GM18517 (cell line): ENCODE measurements around the gene MYH9.
A peak's percentile ranks its signal among the peaks of the same experiment; 100 is the strongest.
"Not testable (repeated sequence)": the region's sequence is repeated elsewhere in the genome, so short reads cannot be mapped to it uniquely, and the experiment has no call there.

ENCODE experiments used
- ATAC-seq: cut with Tn5 transposase; IDR thresholded peaks from one replicate; pipeline ENCODE4 v1.9.1; 2021; ENCODE audit warnings: mild to moderate bottlenecking, moderate library complexity; ENCODE audit not compliant: unreplicated experiment

MYH9 gene

DNA sequence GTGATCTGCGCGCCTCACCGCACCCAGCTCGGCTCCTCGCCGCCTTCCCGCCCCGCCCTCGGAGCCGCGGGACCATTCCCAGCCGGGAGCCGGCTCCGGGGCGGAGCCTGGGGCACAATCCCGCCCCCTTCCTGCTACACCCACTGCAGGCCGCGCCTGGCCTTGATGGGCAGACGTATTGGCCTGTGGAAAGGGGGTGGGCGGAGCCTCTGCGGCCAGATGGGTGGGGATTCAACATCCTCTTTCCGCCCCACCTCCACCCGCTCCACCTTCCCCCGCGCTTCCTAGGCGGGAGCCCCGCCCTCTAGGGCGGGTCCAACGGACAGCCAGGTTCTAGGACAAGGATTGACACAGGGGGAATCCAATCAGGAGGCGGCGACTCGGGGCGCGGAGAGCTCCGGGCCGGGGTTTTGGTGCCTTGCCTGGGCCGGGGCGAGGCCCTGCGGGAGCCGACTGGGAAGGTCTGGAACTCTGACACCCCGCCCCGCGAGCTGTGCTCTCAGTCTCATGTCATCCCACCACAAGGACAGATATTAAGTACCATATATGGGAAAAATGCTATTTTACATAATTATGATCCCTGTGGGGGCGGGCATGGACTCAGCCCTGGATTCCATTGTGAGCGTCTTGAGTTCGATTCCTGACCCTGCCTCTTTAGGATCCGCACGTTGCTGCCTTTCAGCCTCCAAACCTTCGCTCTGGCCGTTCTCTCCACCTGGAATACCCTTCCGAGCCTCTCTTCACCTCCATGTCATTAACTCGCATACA is at the start of gene MYH9:
Gene MYH9, minus strand, starts transcription at position 9 of the 768 bp plus-strand sequence. CDS start 38,731 bp downstream, outside the sequence.
- peak; percentile 63 for ATAC-seq

DNA sequence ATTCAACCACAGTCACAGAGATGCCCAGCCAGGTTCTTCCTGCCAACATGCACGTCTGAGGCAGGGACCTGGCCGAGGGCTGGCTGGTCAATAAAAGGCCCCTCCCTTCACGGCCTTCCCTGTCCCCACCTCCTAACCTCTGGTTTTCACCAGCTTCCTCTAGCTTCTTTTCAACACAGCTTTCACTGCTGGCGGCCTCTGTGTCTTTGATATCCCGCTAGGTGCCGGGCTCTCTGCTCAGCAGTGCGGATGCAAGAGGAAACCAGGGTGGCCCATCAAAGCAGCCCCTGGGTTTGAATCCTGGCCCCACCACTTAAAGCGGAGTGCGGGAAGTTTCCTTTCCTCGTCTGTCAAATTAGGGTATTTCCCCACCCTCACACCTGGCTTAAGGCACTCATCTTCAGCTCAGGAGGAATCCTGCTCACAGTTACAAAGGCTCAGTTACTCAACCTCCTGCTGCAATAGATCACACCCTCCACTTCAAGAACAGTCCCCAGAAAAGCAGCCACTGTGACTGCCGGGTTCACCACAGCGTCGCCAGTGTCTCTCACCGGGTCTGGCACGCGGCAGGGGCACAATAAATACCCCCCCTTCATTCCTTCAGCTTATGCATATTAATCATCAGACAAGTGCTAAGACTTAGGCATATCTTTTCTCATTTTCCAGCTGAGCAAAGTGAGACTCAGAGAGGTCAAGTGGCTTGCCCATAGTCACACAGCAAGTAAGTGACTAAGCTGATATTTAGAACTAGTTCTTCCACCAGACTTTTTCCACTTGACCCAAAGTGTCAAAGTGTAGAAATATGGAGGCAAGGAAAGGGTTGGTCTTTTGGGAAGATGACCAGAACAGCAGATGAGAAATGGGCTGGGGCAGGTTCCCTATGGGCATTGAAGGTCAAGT is 48.0 kb upstream of the MYH9 start:
- peak; percentile 55 for ATAC-seq

DNA sequence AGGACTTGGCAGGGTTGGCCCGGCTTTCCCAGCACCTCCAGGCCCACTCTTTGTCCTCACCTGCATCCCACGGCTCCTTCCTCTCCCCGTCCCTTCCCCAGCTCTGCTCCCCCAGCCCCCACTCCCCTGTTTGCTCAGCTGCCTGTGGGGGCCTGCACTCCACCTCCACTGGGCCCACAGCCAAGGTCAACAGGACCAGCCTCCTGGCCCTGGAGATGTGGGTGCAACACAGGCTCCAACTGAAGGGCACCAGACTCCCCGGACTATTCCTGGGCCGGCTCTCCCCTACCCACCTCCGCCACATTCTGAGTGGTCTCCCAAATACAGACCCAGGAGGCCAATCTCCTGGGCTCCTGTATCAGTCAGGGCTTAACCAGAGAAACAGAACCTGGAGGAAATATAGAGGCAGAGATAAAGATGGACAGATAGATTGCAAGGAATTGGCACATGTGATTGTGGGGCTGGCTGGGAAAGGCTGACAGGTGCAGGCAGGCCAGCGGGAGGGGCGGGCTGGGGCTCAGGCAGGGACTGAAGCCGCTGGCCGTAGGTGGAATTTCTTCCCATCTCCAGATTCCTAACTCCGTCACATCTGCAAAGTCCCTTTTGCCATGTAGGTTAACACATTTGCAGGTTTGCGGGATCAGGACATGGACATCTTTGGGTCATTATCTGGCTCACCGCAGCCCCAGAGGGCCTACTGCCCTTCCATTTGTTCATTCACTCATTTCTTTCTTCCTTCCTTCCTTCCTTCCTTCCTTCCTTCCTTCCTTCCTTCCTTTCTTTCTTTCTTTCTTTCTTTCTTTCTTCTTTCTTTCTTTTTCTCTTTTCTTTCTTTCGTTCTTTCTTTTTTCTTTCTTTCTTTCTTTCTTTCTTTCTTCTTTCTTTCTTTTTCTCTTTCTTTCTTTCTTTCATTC is 45.8 kb upstream of the MYH9 start:
- ATAC-seq: no peak

DNA sequence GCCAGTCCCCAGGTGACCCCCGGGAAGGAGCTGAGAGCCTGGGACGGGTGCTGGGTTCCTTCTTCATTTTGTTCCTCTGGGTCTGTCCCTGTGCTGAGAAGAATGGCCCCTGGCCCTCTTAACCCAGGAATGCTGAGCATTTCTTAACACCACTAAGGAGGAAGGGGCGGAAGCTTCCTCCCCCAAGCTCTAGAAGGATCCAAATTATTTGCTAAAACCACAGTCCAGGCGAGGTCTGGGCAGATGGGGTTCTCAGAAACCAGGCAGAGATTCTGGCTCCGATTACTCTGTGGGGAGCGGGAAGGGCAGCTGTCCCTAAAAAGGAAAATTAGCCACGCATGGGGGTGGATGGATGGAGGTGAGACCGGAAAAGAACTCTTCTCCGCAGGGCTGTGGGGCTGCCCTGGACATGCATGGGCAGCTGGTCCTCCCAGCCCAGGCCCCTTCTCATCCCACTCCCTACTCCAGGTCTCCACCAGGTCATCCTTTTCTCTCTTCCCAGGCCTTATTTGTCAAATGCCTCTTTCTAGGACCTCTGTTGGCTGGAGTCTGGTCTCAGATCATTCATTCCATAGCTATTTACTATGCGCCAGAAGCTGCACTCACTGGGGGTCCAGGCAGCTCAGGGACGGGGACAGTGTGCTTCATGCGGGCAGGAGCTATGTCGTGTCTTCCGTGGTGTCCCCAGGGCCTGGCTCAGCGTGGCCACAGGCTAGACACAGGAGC is 45.0 kb upstream of the MYH9 start:
- no peak for ATAC-seq

DNA sequence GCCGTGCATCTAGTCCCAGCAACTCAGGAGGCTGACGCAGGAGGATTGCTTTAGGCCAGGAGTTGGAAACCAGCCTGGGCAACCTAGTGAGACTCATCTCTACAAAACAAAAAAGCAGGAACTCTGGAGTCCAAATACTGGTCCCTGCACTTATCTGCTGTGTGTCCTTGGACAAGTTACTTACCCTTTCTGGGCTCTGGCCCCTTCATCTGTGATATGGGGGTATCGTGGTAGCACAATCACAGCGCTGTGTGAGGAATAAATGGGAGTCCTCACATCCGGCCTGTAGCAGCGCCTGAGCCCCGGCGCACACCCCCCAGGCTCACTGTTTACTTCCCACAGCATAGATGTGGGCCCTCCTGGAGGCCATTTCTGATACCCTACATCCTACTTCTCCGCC is 44.2 kb upstream of the MYH9 start:
- ATAC-seq: no peak

DNA sequence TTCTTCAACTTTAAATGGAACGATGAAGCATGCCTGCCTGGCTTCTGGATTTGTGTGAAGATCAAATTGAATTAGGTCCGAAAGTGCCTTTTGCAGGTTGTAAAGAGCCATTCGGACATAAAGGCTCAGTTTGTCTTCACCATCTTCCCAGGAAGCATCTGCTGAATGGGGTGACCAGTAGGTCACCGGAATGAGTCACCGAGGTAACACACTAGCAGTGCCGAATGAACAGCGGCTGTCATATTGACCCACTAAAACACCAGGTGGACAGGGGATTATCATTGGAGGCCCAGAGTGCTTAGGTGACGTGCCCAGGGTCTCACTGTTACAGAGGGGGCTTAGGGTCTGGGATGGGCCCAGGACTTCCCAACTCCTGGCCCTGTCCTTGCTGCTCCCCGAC is 43.1 kb upstream of the MYH9 start:
- ATAC-seq: no peak

DNA sequence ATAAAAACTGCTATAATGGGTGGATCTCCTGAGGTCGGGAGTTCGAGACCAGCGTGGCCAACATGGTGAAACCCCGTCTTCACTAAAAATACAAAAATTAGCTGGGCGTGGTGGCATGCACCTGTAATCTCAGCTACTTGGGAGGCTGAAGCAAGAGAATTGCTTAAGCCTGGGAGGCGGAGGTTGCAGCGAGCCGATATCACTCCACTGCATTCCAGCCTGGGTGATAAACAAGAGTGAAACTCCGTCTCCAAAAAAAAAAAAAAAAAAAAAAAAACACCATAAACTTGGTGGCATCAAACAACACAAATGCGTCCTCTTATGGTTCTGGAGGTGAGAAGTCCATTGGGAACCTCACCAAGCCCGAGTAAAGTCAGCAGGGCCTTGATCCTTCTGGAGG is 40.2 kb upstream of the MYH9 start:
- not testable (repeated sequence) for ATAC-seq

DNA sequence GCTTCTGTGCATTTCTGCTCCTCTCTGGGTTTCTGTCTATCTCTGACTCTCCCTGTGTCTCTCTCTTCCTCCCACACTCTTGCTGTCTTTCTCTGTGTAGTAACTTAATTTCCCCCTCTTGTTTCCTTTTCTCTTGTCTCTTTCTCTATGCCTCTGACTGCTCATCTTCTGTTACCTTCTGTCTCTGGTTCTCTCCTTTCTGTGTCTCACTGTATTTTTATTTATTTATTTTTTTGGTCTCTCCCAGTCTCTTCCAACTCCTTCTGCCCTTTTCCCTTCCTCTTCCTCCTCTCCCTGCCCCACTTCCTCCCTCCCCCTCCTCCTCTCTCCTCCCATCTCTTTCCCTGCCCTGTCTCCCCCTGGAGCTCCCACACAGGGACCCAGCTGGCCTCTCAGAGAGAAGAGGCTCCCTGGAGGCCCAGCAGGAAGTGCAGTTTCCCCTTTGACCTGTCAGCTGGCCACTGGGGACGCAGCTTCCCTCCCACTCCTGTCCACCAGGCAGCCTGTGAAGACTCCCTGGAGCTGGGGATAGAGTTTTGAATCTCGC is 38.3 kb upstream of the MYH9 start:
- no peak for ATAC-seq

DNA sequence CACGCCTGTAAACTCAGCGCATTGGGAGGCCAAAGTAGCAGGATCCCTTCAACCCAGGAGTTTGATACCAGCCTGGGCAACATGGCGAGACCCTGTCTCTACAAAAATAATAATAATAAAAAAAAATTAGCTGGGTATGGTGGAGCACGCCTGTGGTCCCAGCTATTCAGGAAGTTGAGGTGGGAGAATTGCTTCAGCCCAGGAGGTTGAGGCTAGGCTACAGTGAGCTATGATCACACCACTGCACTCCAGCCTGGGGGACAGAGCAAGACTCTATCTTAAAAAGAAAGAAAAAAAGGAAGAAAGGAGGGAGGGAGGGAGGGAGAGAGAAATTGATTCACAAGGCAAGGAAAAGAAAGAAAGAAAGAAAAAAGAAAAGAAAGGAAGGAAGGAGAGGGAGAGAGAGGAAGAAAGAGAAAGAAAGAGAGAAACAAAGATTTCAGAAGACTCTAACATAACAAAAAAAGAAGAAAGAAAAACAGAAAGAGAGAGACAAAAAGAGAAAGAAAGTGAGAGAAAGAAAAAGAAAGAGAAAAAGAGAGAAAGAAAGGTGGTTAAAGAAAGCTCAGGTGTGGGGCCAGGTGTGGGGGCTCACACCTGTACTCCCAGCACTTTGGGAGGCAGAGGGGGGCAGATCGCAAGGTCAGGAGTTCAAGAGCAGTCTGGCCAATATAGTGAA is 37.3 kb upstream of the MYH9 start:
- ATAC-seq: no peak

DNA sequence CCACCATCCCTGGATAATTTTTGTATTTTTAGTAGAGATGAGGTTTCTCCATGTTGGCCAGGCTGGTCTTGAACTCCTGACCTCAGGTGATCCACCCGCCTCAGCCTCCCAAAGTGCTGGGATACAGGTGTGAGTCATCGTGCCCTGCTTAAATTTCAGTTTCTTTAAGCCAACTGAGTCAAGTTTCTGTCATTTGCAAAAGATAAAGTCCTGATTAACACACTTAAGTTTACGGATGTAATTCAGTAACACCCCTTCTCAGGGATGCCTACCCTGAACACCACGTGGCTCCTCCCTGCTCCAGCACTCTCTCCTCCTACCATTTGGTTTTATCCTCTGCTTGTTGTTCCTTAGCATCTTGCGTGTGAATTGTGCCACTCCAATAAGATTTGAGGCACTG is 36.7 kb upstream of the MYH9 start:
- not testable (repeated sequence) for ATAC-seq

DNA sequence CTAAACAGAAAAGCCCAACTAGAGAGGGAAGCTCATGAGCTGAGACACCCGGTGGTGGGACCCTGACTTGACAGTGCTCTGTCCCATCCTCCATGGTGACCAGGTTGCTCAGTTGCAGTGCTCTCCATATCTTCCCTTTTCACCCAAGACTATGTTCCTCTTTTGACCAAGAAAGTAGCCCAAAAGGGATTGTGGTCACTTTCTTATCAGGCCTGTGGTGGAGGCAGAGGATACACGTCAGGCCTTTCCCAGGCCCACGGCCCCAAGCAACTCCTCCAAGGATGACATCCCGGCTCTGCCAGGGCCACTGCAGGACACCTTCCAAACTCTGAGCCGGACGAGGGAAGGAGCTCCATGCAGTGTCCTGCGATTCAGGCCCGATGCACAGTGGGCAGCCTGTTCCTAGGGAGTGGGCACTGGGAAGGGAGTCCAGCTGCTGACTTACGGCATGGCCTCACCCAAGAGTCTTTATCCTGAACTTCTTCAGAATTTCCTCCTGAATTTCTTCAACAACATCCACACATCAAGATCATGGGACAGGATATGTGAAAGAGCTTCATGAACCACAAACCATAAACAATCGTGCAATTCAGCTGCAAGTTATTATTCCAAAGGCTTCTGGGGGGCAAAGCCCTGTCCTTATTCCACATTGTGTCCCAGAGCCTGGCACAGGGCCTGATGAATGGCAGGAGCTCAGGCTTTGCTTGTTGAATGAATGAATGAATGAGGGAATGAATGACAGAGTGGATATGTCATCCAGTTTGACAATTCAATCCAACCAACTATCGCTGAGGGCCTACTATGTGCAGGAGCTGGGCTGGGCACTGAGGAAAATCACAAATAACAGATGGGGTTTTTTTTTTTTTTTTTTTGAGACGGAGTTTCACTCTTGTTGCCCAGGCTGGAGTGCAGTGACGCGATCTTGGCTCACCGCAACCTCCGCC is 36.0 kb upstream of the MYH9 start:
- ATAC-seq: no peak

DNA sequence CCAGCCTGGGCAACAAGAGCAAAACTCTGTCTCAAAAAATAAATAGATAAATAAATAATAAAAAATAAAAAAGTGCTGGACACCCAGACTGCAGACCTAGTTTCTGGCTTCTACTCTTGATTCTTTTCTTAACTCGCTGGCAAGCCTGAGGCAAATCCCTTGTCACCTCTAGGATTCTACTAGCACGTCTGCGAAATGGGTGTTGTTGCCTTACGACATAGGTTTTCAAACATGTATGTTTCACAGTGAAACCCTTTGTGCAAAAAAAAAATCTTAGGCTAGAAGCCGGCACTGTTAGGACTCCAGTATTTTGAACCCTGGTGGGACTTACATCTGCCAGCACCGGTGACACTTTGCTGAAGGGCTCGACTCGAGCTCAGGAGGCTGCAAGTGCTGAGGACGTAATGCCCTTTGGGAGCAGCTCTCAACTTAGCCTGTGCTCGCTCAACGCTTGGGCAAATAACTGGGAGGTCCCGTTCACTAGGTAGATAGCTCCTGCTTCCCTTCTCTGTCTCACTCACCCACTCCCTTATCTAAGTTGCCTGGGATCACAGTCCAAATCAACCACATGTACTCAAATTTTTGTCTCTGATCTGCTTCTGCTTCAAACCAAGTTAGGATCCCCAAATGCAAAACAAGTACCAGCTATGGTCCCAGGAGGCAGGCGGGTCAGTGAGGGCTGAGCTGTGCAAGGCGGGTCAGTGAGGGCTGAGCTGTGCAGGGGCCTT is 34.7 kb upstream of the MYH9 start:
- no peak for ATAC-seq

DNA sequence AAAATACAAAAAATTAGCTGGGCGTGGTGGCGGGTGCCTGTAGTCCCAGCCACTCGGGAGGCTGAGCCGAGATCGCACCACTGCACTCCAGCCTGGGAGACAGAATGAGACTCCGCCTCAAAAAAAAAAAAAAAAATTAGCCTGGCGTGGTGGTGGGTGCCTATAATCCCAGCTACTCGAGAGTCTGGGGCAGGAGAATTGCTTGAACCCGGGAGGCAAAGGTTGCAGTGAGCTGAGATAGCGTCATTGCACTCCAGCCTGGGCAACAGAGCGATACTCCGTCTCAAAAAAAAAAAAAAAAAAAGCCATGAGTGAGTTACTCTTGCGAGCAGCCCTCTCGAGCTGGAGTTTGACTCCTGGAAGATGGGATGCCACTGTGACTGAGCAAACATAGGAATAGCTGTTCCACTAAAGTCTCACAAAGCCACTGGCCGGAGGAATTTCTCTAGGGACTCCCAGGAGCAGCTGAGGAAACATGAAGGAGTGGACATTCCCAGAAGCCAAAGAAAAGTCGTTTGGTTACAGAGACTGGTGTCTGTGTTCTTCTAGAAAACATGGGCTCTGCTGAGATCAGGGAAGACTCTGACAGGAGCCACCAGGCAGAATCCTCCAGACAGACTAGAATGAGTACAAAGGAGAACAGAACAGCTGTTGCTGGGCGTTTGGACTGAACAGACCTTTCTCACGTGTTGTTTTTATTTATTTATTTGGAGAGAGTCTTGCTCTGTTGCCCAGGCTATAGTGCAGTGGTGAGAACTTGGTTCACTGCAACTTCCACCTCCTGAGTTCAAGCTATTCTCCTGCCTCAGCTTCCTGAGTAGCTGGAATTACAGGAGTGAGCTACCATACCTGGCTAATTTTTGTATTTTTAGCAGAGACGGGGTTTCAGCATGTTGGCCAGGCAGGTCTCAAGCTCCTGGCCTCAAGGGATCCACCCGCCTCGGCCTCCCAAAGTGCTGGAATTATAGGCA is 32.4 kb upstream of the MYH9 start:
- ATAC-seq: no peak

DNA sequence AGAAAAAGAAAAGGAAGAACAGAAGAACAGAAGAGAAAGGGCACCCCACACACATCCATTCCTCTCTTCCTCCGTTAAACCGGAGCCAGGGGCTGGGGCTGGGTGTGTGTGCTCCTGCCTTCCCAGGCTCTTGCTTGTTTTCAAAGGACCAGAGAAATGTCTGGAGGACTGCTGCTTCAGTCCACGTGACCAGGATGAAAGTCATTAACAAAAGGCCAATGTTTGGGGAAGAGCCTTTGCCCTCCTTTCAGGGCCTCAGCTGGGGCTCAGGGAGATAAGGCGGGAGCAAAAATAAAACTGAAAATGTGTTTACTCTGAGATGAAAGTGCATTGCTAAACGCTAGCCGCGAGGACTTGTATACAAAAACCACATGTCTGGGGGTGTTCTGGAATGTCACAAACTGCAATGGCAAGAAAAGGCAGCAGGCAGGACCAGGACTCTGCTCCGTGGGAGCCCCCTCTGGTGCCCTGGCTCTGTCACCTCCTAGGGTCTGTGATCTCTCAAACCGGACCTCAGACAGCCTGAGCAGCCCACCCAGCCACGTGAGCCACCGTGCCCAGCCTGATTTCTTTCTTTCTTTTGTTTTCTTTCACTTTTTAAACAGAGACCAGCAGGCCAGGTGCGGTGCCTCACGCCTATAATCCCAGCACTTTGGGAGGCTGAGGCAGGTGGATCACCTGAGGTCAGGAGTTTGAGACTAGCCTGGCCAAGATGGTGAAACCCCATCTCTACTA is 31.6 kb upstream of the MYH9 start:
- ATAC-seq: peak; percentile 63

DNA sequence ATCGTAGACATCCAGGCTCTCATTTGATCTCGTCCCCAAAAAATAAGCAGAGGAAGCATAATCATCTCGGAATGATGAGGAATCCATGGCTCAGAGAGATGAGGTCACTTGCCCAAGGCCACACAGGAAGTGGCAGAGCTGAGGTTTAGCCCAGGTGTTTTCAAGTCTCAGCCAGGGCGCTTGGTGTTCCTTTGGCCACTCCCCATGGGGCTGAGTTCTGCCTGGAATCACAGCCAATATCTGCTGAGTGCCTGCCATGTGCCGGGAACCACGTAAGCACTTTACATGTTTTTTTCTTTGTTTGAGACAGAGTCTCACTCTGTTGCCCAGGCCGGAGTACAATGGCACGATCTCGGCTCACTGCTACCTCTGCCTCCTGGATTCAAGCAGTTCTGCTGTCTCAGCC is 29.5 kb upstream of the MYH9 start:
- no peak for ATAC-seq
